ENCODE results near the gene CHD6. TPM values are rescaled to one million over a fixed set of nuclear protein-coding genes. Genes with fewer than 3 reads are reported as not detected.

Gene CHD6
- total and polyA plus RNA-seq, 3 donors from 2014 or later: 21.3 to 73.9 (median 71.5) TPM

DNA sequence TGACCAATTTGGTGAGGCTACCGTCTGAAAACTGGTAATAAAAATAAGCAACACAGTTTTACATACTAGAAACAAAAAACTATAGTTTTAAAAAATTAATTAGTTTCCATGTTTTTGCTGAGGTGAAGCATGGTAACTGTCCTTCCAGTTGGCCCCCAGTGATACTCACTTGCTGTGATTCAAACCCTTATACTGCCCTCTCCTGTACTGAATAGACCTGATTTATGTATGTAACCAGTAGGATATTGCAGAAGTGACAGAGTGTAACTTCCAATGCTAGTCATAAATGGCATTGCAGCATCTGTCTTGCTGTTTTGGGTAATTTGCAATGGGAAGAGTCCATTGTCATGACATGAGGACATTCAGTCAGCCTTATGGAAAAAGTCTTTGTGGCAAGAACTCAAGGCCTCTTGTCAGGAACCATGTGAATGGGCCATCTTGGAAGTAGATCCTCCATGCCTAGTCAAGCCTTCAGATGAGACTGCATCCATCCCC, 8.9 kb upstream of the CHD6 start:
- H3K4me3 ChIP-seq: no peak overlapping the region
- no peak for DNase-seq
- WGBS, 2 donors: 83 to 84% methylated on average over 1 of the region's 1 CpG
- H3K27ac ChIP-seq: no peak overlapping the region
- H3K4me1 ChIP-seq: no peaks in the 10 kb centered on the region
- no peaks in the 10 kb centered on the region for H3K27me3 ChIP-seq
- no peaks in the 10 kb centered on the region for H3K9me3 ChIP-seq
- intact Hi-C loops (cut with DNase I; ENCODE audit: low total_unique reads): no loop called here
- TF ChIP-seq, protein P1, sequence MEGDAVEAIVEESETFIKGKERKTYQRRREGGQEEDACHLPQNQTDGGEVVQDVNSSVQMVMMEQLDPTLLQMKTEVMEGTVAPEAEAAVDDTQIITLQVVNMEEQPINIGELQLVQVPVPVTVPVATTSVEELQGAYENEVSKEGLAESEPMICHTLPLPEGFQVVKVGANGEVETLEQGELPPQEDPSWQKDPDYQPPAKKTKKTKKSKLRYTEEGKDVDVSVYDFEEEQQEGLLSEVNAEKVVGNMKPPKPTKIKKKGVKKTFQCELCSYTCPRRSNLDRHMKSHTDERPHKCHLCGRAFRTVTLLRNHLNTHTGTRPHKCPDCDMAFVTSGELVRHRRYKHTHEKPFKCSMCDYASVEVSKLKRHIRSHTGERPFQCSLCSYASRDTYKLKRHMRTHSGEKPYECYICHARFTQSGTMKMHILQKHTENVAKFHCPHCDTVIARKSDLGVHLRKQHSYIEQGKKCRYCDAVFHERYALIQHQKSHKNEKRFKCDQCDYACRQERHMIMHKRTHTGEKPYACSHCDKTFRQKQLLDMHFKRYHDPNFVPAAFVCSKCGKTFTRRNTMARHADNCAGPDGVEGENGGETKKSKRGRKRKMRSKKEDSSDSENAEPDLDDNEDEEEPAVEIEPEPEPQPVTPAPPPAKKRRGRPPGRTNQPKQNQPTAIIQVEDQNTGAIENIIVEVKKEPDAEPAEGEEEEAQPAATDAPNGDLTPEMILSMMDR (IDR thresholded peaks at IDR 0.05): no peak
- no peak for TF ChIP-seq POLR2A (IDR thresholded peaks at IDR 0.05)
- H3K36me3 ChIP-seq (ENCODE audit: low read depth, missing control alignments): no peaks in the 10 kb centered on the region

- TF ChIP-seq, protein P1 (IDR thresholded peaks at IDR 0.05): no peak
- TF ChIP-seq POLR2A (IDR thresholded peaks at IDR 0.05): no peak
- Histone ChIP-seq H3K36me3 (ENCODE audit: low read depth, missing control alignments) (no peaks in the 10 kb centered on the region), H3K27me3 (no peaks in the 10 kb centered on the region), H3K27ac (no peak overlapping the region), H3K4me3 (no peak overlapping the region), H3K4me1 (no peaks in the 10 kb centered on the region), H3K9me3 (no peaks in the 10 kb centered on the region)
- intact Hi-C loops (cut with DNase I; ENCODE audit: low total_unique reads): no loop called here
- no peak for DNase-seq
- 64 to 81% methylated on average over 2 of the region's 2 CpGs for WGBS, 2 donors
Measured at GRCh38 chr20:41623625-41624375, 5.6 kb upstream of the CHD6 start.

DNA sequence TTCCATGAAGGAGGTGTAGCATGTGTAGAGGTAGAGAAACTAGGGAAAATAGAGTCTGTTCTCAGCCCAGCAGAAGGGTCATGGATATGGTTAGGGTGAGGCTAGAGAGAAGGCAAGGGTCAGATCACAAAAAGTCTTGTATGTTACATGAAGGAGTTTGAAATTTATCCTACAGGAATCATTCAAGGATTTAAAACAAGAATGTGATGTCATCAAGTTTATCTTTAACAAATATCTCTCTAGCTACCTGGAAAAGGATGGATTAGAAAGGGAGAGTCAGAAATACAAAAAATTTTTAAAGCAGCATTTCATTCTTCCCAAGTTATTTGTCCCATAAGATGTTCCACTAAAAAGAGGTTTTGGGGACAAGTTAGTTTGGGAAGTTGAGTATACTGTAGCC, 4.4 kb upstream of the CHD6 start:
- no peak for DNase-seq
- H3K4me1 ChIP-seq: no peaks in the 10 kb centered on the region
- intact Hi-C loops (cut with DNase I; ENCODE audit: low total_unique reads): no loop called here
- H3K36me3 ChIP-seq (ENCODE audit: low read depth, missing control alignments): no peaks in the 10 kb centered on the region
- no peak for TF ChIP-seq POLR2A (IDR thresholded peaks at IDR 0.05)
- TF ChIP-seq, protein P1 (IDR thresholded peaks at IDR 0.05): no peak
- H3K27ac ChIP-seq: no peak overlapping the region
- H3K27me3 ChIP-seq: no peaks in the 10 kb centered on the region
- no peaks in the 10 kb centered on the region for H3K9me3 ChIP-seq
- no peak overlapping the region for H3K4me3 ChIP-seq

DNA sequence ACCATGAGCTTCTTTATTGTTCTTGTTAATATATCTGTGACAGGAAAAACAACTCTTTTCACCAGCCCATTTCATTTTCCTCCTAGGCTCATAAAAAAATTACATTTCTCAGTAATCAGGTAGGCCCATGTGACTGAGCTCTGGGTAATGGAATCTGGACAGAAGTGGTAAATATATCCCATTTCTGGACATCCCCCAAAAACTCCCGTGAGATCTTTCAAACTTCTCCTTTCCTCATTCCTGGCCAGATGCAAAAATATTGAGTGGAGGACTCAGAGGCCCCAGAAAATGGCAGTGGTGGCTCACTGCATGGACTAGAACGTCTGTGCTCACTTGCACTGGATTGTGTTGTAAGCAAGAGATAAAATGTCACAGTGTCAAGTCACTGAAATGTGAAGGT, 3.8 kb upstream of the CHD6 start:
- Histone ChIP-seq H3K27me3 (no peaks in the 10 kb centered on the region), H3K36me3 (ENCODE audit: low read depth, missing control alignments) (no peaks in the 10 kb centered on the region), H3K4me1 (peaks cover 4% of the 10 kb centered on the region), H3K9me3 (no peaks in the 10 kb centered on the region), H3K27ac (no peak overlapping the region), H3K4me3 (no peak overlapping the region)
- intact Hi-C loops (cut with DNase I; ENCODE audit: low total_unique reads): no loop called here
- WGBS, 2 donors: 62 to 67% methylated on average over 2 of the region's 2 CpGs
- TF ChIP-seq, protein P1 (IDR thresholded peaks at IDR 0.05): no peak
- TF ChIP-seq POLR2A (IDR thresholded peaks at IDR 0.05): no peak
- DNase-seq: no peak

GRCh38 chr20:41621421-41621820, 3.2 kb upstream of the CHD6 start:
- DNase-seq: no peak
- Histone ChIP-seq H3K36me3 (ENCODE audit: low read depth, missing control alignments) (no peaks in the 10 kb centered on the region), H3K4me3 (no peak overlapping the region), H3K27ac (no peak overlapping the region), H3K27me3 (no peaks in the 10 kb centered on the region), H3K4me1 (peaks cover 9% of the 10 kb centered on the region), H3K9me3 (no peaks in the 10 kb centered on the region)
- WGBS, 2 donors: 83 to 89% methylated on average over 1 of the region's 1 CpG
- intact Hi-C loops (cut with DNase I; ENCODE audit: low total_unique reads): no loop called here
- no peak for TF ChIP-seq POLR2A (IDR thresholded peaks at IDR 0.05)
- TF ChIP-seq, protein P1 (IDR thresholded peaks at IDR 0.05): no peak

Data from testis (tissue), 3 donors.